HG03039 (cell line): ENCODE data around the gene C4orf33.
"Not testable (repeated sequence)": the region's sequence is repeated elsewhere in the genome, so short reads cannot be mapped to it uniquely, and the experiment has no call there.

Source experiments
- ATAC-seq: cut with Tn5 transposase; IDR thresholded peaks from one replicate; pipeline ENCODE4 v1.9.1; 2021; ENCODE audit warnings: mild to moderate bottlenecking, moderate library complexity; ENCODE audit not compliant: unreplicated experiment

Gene C4orf33

DNA sequence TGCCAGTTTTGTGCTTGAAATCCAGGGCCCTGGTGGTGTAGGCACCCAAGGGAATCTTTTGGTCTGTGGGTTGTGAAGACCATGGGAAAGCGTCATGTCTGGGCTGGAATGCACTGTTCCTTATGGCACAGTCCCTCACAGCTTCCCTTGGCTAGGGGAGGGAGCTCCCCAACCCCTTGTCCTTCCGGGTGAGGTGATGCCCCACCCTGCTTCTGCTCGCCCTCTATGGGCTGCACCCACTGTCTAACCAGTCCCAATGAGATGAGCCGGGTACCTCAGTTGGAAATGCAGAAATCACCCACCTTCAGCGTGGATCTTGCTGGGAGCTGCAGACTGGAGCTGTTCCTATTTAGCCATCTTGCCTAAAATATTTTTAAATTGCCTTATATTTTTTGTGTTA, 30.7 kb downstream of the C4orf33 start:
- not testable (repeated sequence) for ATAC-seq

DNA sequence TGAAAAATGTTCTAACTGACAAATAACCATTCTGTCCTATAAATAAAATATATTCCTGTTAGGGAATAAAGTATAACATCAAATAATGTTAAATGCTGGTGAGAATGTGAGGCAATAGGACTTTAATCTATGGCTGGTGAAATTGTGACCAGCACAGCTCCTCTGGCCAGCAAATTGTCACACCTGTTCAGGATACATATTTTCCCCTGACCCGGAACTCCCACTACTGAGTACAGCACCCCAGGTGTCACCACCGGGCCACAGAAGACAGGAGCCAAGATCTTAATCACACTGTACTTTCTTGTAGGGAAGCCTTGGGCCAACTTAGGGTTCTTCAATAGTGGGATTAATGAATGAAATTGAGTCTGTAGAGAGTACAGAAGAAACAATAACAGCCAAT, 33.2 kb downstream of the C4orf33 start:
- ATAC-seq: no peak

DNA sequence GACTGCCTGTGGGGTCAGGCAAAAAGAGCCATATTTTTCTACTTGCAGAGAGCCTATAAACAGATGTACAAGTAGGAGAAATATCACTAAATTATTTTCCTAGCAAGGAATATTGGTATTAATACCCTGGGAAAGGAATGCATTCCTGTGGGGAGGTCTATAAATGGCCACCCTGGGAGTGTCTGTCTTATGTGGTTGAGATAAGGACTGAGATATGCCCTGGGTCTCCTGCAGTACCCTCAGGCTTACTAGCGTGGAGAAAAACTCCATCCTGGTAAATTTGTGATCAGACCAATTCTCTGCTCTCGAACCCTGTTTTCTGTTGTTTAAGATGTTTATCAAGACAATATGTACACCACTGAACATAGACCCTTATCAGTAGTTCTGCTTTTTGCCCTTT, 35.4 kb downstream of the C4orf33 start:
- ATAC-seq: no peak

DNA sequence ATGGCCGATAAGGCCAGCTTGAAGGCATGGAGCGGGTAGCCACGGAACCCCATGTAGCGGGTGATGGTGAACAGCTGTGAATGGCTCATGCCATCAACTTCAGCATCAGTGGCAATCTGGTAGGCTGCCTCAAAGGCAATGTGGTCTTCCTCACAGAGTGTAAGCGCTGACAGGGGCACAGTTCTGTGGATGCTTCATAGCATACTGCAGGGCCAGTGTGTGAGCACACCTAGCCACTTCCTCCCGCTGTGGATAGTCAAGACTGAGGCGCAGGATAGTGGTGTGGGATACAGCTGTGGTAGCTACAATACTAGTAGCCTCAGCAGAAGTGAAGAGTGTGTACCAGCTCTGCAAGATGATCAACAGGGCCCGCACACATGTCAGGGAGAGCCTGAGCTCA, 40.5 kb downstream of the C4orf33 start:
- ATAC-seq: no peak

DNA sequence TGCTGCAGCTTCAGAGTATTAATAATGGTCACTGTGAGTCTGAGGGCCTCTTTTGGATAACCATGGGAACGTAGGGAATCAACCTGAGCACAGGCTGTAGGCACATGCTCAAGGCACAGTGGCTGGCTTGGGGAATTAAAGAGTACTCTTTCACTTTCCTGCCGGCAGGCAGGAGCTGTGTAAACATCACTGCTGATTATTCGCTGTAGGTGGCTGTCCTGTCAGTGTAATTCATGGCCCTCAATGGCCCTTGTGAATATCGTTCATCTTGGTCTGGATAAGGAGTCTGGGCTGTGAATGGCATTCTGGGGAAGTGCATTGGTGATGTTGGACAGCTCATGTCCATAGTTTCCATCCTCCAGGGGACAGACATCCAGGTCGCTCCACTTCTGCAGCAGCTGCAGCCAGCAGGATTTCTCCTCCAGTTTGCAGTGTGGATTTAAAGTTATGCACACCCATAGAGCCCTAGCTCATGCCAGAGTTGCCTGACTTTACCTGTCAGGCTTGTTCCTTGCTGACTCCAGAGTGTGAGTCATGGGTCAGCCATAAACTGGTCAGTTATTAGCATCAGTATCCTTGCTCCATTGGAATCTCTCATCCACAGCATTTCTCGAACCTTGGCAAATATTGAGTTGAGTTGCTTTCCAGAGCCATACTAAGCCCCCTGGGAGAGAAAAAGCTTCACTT, 43.0 kb downstream of the C4orf33 start:
- ATAC-seq: no peak

DNA sequence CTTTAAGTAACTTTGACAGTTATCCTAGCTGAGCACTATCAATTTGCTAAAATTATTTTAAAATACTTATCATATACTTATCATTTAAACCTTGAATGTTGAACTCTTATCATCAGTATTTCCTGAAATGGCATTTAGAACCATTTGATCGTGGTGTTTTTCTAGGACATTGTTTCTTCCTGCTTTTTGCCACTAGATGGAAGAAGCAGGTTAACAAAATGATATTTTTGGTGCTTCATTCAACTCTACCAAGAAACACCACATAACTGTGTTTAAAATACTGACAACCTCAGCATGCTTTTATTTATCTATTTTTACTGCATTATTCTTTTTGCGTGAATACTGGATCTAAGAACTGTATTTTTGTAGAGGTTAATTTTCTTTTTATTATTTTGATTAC, 44.6 kb downstream of the C4orf33 start:
- ATAC-seq: no peak

DNA sequence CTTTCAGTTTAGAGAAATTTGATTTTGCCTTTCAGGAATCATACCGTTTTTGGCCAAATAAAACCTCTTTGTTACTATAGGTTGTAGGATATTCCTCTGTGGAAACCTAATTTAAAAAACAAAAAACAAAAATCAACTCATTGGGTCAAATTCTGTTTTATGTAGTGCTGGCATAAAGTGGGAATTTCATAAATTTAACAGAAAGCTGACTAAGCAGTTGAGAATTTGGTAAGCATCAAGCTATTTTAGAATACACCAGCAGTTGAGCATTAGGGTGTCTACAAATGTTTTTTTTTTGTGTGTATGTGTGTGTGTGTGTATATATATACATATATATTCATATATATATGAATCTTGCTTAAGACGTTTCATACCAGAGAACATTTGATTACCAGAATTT, 47.4 kb downstream of the C4orf33 start:
- no peak for ATAC-seq

DNA sequence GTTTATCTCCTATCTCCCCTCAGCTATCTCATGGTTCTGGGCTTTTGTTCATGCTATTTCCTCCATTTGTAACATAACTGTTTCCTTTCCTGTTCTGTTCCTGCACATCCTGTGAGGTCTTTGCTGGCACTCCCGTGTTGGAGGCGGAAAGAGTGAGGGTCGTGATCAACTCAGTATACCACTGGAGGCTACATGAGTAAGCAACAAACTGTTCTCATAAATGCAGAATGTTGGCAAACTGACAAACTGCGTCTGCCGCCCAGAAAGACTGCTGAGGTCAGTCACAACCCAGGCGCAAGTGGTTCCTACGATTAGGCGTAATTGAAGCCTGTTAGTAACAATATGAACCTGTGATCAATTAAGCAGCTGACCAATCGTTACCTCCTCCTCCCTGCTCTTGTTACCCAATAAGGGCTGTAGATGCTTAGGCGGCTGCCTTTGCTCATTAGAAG, 48.8 kb downstream of the C4orf33 start:
- no peak for ATAC-seq

DNA sequence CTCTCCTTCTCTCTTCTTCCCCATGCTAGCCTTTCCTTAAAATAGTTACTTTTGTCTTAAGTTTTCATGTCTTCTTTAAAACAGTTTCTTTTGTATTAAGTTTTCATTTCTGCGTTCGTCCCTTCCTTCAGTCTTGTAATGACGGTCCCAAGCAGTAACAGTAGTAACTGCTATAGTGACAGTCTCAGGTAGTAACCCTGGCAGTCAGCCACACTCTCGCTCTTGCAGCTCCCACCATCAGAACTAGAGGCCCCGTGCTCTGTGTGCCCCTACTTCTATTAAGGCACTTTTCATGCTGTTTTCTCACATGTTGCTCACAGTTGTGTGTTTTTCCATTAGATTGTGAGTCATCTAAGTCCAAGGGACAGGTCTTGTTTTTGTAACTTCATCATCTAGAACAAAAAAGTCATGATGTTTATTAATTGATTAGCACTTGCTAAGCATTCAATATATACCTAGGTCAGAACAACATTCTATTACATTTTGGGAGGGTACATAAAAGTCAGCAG, 49.3 kb downstream of the C4orf33 start:
- no peak for ATAC-seq

DNA sequence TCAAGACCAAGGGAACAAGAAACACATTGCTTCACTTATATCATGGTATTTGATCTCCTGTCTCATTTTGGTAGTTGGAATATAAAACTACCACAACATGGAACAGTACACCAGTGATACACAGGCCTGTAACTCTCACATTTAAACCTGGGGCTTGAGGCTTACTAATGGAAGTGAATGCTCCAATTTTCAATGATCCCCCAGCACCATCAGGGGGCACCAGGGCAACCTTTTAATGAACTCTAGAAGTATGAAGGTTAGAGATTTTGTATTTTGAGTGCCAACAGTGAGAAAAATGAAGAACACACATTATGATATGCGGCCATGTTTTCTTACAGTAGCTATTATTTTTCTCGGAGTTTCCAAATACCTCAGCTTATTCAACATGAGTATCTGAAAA, 50.7 kb downstream of the C4orf33 start:
- no peak for ATAC-seq

DNA sequence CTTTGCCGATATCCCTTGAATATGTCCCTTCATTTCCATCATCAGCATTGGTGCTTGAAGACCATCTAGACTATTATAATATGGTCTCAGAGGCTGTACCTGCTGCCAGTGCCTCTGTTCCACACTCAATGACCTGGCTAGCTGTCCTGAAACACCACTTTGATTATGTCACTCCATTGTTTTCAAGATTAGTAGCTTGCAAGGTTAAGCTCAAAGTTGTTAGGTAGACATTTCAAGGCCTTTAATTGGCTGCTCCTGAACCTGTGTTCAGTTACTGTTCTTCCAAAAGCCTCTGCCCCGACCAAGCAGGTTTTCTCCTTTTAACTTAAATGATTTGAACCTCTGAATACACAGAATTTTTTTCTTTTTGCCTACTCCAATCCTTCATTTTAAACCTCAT, 52.9 kb downstream of the C4orf33 start:
- ATAC-seq: no peak

DNA sequence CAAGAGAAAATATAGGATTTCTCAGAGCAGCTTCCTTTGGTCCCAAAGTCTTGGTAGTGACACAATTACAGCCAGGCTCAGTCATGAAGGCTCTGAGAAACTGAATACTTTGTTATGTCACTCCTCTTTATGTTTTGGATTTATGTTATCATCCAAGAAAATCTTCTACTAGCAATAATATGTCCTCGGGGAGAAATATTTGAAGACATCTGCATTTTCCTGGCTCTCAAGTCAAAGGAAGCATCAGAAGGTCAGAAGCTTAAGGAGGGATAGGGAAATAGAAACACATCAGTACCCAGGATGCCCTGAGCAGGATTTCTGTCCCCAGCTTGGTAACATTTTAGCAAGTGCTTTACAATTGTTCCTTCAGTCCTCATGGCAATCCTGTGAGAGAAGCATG, 54.0 kb downstream of the C4orf33 start:
- no peak for ATAC-seq

DNA sequence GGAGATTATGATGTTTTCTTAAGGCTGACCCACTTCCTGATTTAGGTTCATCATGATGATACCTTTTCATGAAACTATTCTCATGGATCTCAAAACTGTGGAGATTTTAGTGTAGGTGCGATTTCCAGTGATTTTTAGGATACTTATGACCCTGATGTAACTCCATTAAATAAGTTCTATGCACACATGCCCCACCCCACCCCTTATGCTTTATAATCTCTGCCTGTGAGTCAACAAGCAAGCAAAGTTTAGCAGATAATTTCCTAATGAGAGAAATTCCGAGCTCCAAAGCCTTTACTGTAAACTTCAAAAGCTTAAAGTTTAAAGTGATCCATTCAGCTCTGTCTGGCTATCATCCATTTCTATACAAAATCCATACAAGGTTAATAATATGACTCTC, 56.4 kb downstream of the C4orf33 start:
- ATAC-seq: no peak

DNA sequence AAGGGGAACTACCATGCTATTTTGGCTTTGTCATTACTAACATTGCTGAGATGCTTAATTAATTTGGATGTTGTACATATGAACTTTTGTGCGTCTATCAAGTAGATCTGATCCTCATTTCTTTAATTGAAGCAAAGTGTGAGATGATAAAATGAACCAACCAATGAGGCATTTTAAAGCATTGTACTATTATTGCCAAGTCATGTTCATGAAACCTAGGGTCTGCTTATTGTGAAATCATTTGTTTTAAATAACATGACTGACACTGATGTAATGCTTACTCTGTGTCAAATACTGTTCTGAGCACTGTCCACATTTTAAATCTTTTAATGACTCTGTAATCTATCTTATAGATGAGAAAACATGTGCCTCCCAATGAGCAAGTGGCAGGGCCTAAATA, 57.7 kb downstream of the C4orf33 start:
- ATAC-seq: no peak

DNA sequence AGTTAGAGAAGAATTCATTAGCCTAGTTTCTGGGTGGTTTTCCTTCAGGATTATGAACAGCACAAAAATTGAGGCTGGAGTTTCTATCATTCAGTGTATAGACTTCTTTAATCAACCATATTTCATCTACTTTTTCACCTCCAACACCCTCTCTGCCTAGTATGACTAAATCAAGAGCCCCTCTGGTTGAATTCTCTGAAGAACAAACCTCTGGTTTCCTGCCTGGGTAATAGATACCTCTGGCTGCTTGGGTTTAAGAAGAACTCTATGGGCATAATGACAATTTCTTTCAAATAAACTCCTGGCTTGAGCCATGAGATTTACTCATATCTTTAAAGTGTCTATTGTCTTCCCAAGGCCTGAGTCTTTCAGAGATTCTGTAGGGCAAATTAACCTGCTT, 66.5 kb downstream of the C4orf33 start:
- no peak for ATAC-seq

DNA sequence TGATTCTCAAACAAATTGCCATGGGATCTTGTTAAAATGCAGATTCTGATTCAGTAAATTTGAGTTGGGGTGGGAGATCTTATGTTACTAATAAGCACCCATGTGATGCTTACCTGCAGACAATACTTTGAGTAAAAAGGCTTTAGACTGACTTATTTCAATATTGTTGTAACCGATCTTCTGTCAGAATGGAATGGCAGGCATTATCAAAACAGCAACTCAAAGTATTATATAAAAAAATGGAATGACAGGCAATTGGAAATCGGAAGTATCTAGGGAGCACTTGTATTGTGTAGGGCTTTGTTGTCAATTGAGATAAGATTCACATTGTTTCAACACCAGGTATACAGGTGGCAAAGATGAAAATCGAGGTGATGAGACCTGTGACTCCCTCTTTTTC, 67.5 kb downstream of the C4orf33 start:
- no peak for ATAC-seq

DNA sequence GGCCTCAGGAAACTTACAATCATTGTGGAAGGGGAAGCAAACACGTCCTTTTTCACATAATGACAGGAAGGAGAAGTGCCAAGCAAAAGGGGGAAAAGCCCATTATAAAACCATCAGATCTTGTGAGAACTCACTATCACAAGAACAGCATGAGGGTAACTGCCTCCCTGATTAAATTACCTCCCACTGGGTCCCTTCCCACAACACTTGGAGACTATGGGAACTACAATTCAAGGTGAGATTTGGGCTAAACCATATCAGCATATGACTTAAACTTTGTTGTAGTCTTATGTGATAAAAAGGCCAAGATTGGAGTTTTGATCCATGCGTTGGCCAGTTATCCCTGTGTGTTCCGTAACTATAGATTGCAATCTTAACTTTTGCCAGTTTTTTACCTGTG, 68.3 kb downstream of the C4orf33 start:
- no peak for ATAC-seq
